Measurements from ENCODE around the gene FSIP1. TPM values are rescaled to one million over a fixed set of nuclear protein-coding genes. Genes with fewer than 3 reads are reported as not detected.

Gene FSIP1
- total RNA-seq, 1 donor = 0.27 TPM

DNA sequence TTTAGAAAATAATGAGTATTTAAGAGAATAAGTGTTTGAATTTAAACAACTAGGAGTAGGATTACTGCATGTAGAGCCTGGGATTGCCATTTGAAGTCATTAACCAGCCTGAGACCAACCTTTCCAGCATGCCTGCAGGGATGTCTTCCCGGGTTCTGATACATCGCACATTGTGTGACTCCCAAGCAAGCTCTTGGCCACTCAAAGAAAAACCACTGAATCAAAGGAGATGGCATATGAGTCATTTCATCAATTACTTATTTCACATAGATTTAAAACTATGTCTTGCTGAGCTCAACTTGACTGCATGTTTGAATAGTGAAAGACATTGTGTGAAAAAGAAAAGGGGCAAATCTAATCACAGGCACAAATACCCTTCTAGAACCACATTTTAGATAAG lies 216.8 kb downstream of the FSIP1 start:
- DNase-seq (ENCODE audit: low read depth in 2 of 3, low spot score in 2 of 3) = no peak

- no peak for DNase-seq (ENCODE audit: low read depth in 2 of 3, low spot score in 2 of 3)
These were observed 217.5 kb downstream of the FSIP1 start for GRCh38 chr15:39564972-39565665.

DNA sequence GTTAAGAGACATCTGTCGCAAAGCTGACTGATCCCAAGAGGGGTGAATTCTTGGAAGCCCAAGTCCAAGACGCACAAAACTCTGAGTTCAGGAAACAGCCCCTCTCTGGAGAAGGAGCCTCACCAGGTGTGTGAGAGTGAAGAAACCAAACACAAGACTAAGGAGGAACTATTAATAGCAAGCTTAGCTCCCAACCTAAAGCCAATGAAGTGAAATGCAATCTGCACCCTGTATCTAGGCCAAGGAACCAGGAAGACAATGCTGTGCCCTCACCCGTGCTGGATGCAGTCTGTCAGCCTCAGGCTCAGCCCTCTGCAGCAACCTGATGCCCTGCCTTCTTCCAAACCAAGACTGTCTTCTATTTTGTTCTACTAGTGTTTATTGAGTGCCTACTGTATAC lies 224.2 kb downstream of the FSIP1 start:
- DNase-seq (ENCODE audit: low read depth in 2 of 3, low spot score in 2 of 3) = no peak

DNA sequence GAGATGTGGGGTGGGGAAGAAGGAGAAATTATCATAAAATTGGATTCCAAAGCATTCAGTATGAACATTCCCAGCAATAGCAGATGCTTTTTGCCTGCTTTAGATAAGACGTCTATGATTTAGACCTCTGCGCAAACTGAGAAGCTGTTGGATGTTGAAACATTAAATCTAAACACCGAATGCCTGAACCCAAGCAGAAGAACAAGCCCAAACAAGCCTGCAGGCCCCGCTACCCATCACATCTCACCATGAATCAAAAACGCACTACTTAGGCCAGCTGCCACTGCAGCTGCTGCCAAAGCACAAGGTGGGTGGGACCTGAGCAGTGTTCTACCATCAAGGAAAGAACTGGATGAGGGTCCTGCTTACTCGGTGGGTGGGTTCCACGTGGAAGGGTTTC lies 226.2 kb downstream of the FSIP1 start:
- DNase-seq (ENCODE audit: low read depth in 2 of 3, low spot score in 2 of 3) = no peak

GRCh38 chr15:39555885-39556284 lies 226.8 kb downstream of the FSIP1 start:
- no peak for DNase-seq (ENCODE audit: low read depth in 2 of 3, low spot score in 2 of 3)

GRCh38 chr15:39554746-39555387 lies 227.8 kb downstream of the FSIP1 start:
- no peak for DNase-seq (ENCODE audit: low read depth in 2 of 3, low spot score in 2 of 3)

GRCh38 chr15:39553947-39554693 lies 228.5 kb downstream of the FSIP1 start:
- DNase-seq (ENCODE audit: low read depth in 2 of 3, low spot score in 2 of 3) = no peak

- no peak for DNase-seq (ENCODE audit: low read depth in 2 of 3, low spot score in 2 of 3)
These were observed 230.1 kb downstream of the FSIP1 start for GRCh38 chr15:39552556-39552955.

DNA sequence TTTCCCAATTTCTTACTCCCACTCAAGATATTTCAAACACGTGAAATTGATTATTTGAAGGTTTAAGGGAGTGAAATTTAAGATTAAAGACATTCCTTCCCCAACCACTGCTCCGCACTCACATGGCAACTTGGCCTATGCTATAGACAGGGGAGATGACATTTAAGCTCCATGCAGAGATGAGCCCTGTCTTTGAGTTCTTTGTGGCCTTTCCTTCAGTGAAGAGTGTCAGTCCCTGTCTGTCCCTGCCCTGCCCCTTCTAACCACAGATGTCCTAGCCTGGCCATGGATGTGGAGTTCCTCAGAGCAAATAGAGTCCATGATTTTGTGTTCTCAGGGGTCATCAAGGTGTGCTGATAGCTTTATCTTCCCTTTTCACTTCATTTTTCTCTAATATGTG lies 231.2 kb downstream of the FSIP1 start:
- no peak for DNase-seq (ENCODE audit: low read depth in 2 of 3, low spot score in 2 of 3)

Other genes starting within 250 kb of the FSIP1 start
- gene THBS1, start 201.8 kb downstream of the FSIP1 start, total RNA-seq = 16.2 TPM
- gene GPR176, start 137.4 kb upstream of the FSIP1 start, total RNA-seq = 0.27 TPM
- 42.5 TPM for gene EIF2AK4, start 151.3 kb upstream of the FSIP1 start, total RNA-seq

Measured in hematopoietic multipotent progenitor cell (in vitro differentiated cells).